Esophagus muscularis mucosa (tissue), 4 donors: ENCODE data around the gene PDZRN3. TPM values are rescaled to one million over a fixed set of nuclear protein-coding genes. Genes with fewer than 3 reads are reported as not detected.
A peak's percentile ranks its signal among the peaks of the same experiment; 100 is the strongest.

Experiments
- DNase-seq: peaks from one replicate; pipeline ENCODE4 v3.0.0-alpha.2; 2017; ENCODE audit errors: extremely low spot score
- H3K27ac ChIP-seq, 4 donors: fragments of 200-600 bp; sonication (generic); replicated peaks in 1 of 4; 1 replicate in 3 of 4; 2 replicates in 1 of 4; pipeline ENCODE4 v1.5.1; 2016 to 2019; ENCODE audit warnings: mild to moderate bottlenecking in 1 of 4
- H3K27me3 ChIP-seq, 4 donors: fragments of 200-600 bp; sonication (generic); one replicate each; pipeline versions ENCODE4 v1.5.1 to v1.6.0; 2016 to 2019
- H3K36me3 ChIP-seq, 4 donors: fragments of 200-600 bp; sonication (generic); one replicate each; pipeline ENCODE4 v1.5.1; 2016 to 2019
- H3K4me1 ChIP-seq, 4 donors: fragments of 200-600 bp; sonication (generic); one replicate each; pipeline ENCODE4 v1.5.1; 2016 to 2019
- H3K4me3 ChIP-seq, 4 donors: fragments of 200-600 bp; sonication (generic); 1 replicate in 2 of 4; 2 replicates in 2 of 4; pipeline ENCODE4 v1.5.1; 2016 to 2019; ENCODE audit warnings: mild to moderate bottlenecking in 4 of 4, moderate library complexity in 1 of 4
- H3K9me3 ChIP-seq, 4 donors: fragments of 200-600 bp; sonication (generic); 1 replicate in 3 of 4; 2 replicates in 1 of 4; pipeline ENCODE4 v1.5.1; 2016 to 2019
- EP300 ChIP-seq: sonication (generic); formaldehyde crosslinking; IDR thresholded peaks from one replicate; pipeline ENCODE4 v1.6.1; 2017; ENCODE audit warnings: antibody characterized with exemption
- POLR2A ChIP-seq: fragments of 450-650 bp; IDR thresholded peaks from one replicate; pipeline ENCODE4 v1.6.1; 2017; ENCODE audit warnings: antibody characterized with exemption, moderate library complexity, mild to moderate bottlenecking, low read depth
- POLR2AphosphoS5 ChIP-seq, 2 donors: sonication (generic); formaldehyde crosslinking; IDR thresholded peaks; one replicate each; pipeline ENCODE4 v1.6.1; 2017; ENCODE audit warnings: antibody characterized with exemption in 2 of 2
- WGBS: methylation state at CpG from one replicate; pipeline ENCODE4 v1.1.5; 2018; 5-methylcytosine and 5-hydroxymethylcytosine counted together
- intact Hi-C: fragments of 100-400 bp; cut with DNase I; formaldehyde crosslinking; loops from one replicate; pipeline ENCODE4 v1.15.1; 2023
- total RNA-seq, 4 donors: library from RNA; depleted of rRNA; stranded (reverse); fragments of >200 nt; gene quantifications; one replicate each; pipeline versions ENCODE4 v1.1.0 to v1.2.1, GENCODE V29; 2016
- TF ChIP-seq, protein P1 (sequence below), 3 experiments: fragments of 200-600 bp in 2 of 3; fragments of 450-650 bp in 1 of 3; sonication (generic) in 2 of 3; IDR thresholded peaks; one replicate each; pipeline ENCODE4 v1.5.1; 2017 to 2019; ENCODE audit warnings: antibody characterized with exemption in 3 of 3, mild to moderate bottlenecking in 2 of 3, moderate library complexity in 1 of 3

The PDZRN3 gene
- total RNA-seq, 4 donors from 2014 or later: 149 to 314 (median 220) TPM

DNA sequence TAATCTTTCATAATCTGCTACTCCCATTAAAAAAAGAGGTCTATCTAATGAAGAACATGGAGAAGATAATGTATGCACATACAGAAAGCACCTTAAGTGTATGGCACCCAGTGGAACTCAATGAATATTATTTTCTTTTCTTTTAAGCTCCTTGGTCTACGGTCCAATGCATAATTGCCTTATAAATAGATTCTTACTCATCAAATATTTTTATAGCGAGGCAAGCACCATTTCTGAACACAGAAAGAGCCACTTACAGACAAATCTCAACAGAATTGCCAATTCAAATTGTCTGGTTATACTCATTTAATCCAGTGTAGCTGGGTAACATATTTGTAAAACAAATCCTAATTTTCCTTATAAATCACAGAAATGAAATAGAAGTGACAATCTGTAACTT lies 6.3 kb downstream of the PDZRN3 start:
- peaks cover 36 to 85% (median 81%) of the 10 kb centered on the region in 4 donors for H3K4me1 ChIP-seq
- WGBS: 21% methylated on average over 2 of the region's 2 CpGs
- no peaks in the 10 kb centered on the region for H3K27me3 ChIP-seq
- peak overlapping the region; percentile 88 to 97 (median 92) for H3K27ac ChIP-seq
- no peaks in the 10 kb centered on the region for H3K9me3 ChIP-seq
- TF ChIP-seq POLR2AphosphoS5 (IDR thresholded peaks at IDR 0.05) (peak in 1 of 2 donors; percentile 14), POLR2A (no peak)
- TF ChIP-seq, protein P1, sequence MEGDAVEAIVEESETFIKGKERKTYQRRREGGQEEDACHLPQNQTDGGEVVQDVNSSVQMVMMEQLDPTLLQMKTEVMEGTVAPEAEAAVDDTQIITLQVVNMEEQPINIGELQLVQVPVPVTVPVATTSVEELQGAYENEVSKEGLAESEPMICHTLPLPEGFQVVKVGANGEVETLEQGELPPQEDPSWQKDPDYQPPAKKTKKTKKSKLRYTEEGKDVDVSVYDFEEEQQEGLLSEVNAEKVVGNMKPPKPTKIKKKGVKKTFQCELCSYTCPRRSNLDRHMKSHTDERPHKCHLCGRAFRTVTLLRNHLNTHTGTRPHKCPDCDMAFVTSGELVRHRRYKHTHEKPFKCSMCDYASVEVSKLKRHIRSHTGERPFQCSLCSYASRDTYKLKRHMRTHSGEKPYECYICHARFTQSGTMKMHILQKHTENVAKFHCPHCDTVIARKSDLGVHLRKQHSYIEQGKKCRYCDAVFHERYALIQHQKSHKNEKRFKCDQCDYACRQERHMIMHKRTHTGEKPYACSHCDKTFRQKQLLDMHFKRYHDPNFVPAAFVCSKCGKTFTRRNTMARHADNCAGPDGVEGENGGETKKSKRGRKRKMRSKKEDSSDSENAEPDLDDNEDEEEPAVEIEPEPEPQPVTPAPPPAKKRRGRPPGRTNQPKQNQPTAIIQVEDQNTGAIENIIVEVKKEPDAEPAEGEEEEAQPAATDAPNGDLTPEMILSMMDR (IDR thresholded peaks at IDR 0.05): no peak
- no peak for DNase-seq
- no peak overlapping the region for H3K4me3 ChIP-seq
- intact Hi-C loops: loop anchor here (10.0 kb wide), 1 partner anchor 194 kb away; no protein-coding TSS in a partner anchor
- H3K36me3 ChIP-seq: no peaks in the 10 kb centered on the region

DNA sequence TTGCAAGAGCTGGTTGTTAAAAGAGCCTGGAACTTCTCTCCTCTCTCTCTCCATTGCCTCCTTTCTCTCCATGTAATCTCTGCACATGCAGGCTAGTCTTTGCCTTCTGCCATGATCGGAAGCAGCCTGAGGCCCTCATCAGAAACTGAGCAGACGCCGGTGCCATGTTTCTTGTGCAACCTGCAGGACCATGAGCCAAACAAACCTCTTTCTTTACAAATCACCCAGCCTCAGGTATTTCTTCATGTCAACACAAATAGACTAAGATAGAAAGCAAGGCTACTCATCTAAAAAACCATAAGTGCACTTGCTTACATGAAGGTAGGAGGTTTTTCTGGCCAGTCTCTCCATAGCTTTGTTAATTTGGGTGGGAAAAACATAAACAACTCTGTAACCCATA lies 8.7 kb downstream of the PDZRN3 start:
- no peaks in the 10 kb centered on the region for H3K9me3 ChIP-seq
- H3K27me3 ChIP-seq: no peaks in the 10 kb centered on the region
- H3K27ac ChIP-seq: peak overlapping the region; percentile 80 to 95 (median 89)
- TF ChIP-seq, protein P1 (IDR thresholded peaks at IDR 0.05): no peak
- TF ChIP-seq POLR2A (no peak), POLR2AphosphoS5 (IDR thresholded peaks at IDR 0.05) (no peak), EP300 (no peak)
- no peak overlapping the region for H3K4me3 ChIP-seq
- 80% methylated on average over 3 of the region's 3 CpGs for WGBS
- intact Hi-C loops: loop anchor here (10.0 kb wide), 1 partner anchor 191 kb away; no protein-coding TSS in a partner anchor
- no peak for DNase-seq
- H3K36me3 ChIP-seq: no peaks in the 10 kb centered on the region
- H3K4me1 ChIP-seq: peaks cover 58 to 100% (median 95%) of the 10 kb centered on the region in 4 donors

DNA sequence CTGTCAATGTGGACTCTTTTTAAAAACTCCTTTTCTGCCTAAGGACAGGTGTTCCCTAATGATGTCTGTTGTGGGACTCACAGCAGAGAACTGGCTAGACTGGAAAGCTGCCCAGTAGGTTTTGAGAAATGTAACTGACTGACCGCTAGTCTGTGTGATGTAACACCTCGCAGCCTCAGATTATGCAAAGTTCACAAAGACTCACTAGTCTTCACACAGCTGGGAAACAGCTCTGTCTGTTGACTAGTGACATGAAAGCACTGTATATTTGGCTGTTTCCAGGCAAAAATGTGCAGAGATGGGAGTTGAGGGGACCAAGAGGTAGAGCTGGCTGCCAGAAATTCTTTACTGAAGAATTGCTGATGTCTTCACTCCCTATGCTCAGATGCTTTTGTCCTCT lies 10.3 kb downstream of the PDZRN3 start:
- peak overlapping the region in 1 of 4 donors; percentile 27 for H3K4me3 ChIP-seq
- intact Hi-C loops: loop anchor here (10.0 kb wide), 1 partner anchor 190 kb away; no protein-coding TSS in a partner anchor
- H3K9me3 ChIP-seq: no peaks in the 10 kb centered on the region
- no peaks in the 10 kb centered on the region for H3K36me3 ChIP-seq
- peak overlapping the region; percentile 80 to 95 (median 89) for H3K27ac ChIP-seq
- peak; percentile 74 to 77 for TF ChIP-seq POLR2AphosphoS5 (IDR thresholded peaks at IDR 0.05)
- TF ChIP-seq POLR2A: no peak
- TF ChIP-seq, protein P1 (IDR thresholded peaks at IDR 0.05): peak in 1 of 3 experiments; percentile 17
- no peak for TF ChIP-seq EP300
- no peak for DNase-seq
- peaks cover 66 to 100% (median 99%) of the 10 kb centered on the region in 4 donors for H3K4me1 ChIP-seq
- 10% methylated on average over 2 of the region's 2 CpGs for WGBS
- no peaks in the 10 kb centered on the region for H3K27me3 ChIP-seq

DNA sequence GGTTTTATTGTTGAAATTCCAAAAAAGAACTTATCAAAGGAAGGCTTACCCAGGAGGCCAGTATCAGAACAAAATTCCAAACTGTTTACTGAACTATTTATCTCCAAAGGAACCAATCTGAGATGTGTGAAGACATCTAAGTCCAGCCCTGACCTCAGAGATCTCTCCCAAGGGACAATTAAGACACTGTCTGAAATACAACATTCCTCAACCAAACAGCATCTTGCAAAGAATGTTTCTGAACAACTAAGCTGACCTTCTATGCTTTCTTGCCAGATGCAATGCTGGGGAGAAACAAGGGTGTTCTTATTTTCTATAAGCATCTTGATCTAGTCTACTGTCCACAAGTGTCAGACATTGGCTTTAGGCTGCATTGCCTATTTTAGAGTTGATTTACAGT lies 13.6 kb downstream of the PDZRN3 start:
- no peaks in the 10 kb centered on the region for H3K9me3 ChIP-seq
- TF ChIP-seq, protein P1 (IDR thresholded peaks at IDR 0.05): no peak
- no peak for TF ChIP-seq POLR2A
- peak in 1 of 2 donors; percentile 7 for TF ChIP-seq POLR2AphosphoS5 (IDR thresholded peaks at IDR 0.05)
- H3K4me3 ChIP-seq: no peak overlapping the region
- peak overlapping the region; percentile 53 to 95 (median 85) for H3K27ac ChIP-seq
- intact Hi-C loops: loop anchor here (10.0 kb wide), 1 partner anchor 186 kb away; no protein-coding TSS in a partner anchor
- H3K27me3 ChIP-seq: no peaks in the 10 kb centered on the region
- H3K36me3 ChIP-seq: peaks cover 0 to 15% (median 3%) of the 10 kb centered on the region in 4 donors
- H3K4me1 ChIP-seq: peaks cover 61 to 97% (median 96%) of the 10 kb centered on the region in 4 donors
- DNase-seq: no peak
